SK-N-SH (cell line): Measurements from ENCODE around the gene AGR3. TPM values are rescaled to one million over a fixed set of nuclear protein-coding genes. Genes with fewer than 3 reads are reported as not detected.

Source experiments
- CTCF ChIA-PET: fragments of 300-600, 350-600 bp; formaldehyde crosslinking; extraction: SDS; loops from one replicate; lab custom pipeline; 2021; lab: Yijun Ruan, JAX
- POLR2A ChIA-PET: fragments of 350-600 bp; sonication (Branson Sonifier 250); formaldehyde crosslinking; extraction: SDS; loops from one replicate; lab custom pipeline; 2020; ENCODE audit warnings: antibody characterized with exemption, inconsistent platforms; lab: Yijun Ruan, JAX
- DNase-seq: peaks from one replicate; pipeline ENCODE4 v3.0.0; 2012
- H2AFZ ChIP-seq: fragments of 200-600 bp; sonication (generic); 2 replicates; pipeline ENCODE4 v1.8.1; 2016; ENCODE audit warnings: antibody characterized with exemption, mild to moderate bottlenecking, low read depth
- H3F3A ChIP-seq: fragments of 200-600 bp; sonication (generic); replicated peaks from 2 replicates; pipeline ENCODE3; 2016; ENCODE audit warnings: antibody characterized with exemption, mild to moderate bottlenecking; ENCODE audit not compliant: insufficient read depth
- H3K27ac ChIP-seq, 2 experiments: fragments of 200-500 bp in 1 of 2; fragments of 200-600 bp in 1 of 2; sonication (Bioruptor generic) in 1 of 2; sonication (generic), shearing (Covaris generic) in 1 of 2; 2 replicates each; pipeline versions ENCODE4 v1.5.1 to v1.6.1; 2014 to 2016; ENCODE audit warnings: low read depth in 2 of 2, inconsistent platforms in 1 of 2, low read length in 1 of 2, mild to moderate bottlenecking in 1 of 2, mixed read lengths in 1 of 2
- H3K27me3 ChIP-seq: fragments of 200-600 bp; sonication (generic), shearing (Covaris generic); 2 replicates; pipeline ENCODE4 v1.6.1; 2016; ENCODE audit warnings: mixed run types; ENCODE audit not compliant: insufficient read depth
- H3K36me3 ChIP-seq, 2 experiments: fragments of 200-500 bp in 1 of 2; fragments of 200-600 bp in 1 of 2; sonication (Bioruptor generic) in 1 of 2; sonication (generic) in 1 of 2; replicated peaks in 1 of 2; 2 replicates each; pipeline versions ENCODE3 to v1.5.1; 2014 to 2016; ENCODE audit warnings: low read length in 1 of 2, mild to moderate bottlenecking in 1 of 2; ENCODE audit not compliant: insufficient read depth in 2 of 2, control insufficient read depth in 1 of 2
- H3K4me1 ChIP-seq, 2 experiments: fragments of 200-500 bp in 1 of 2; fragments of 200-600 bp in 1 of 2; sonication (Bioruptor generic) in 1 of 2; sonication (generic), shearing (Covaris generic) in 1 of 2; 2 replicates each; pipeline versions ENCODE4 v1.5.1 to v1.6.1; 2014 to 2016; ENCODE audit warnings: low read depth in 1 of 2, low read length in 1 of 2, mixed run types in 1 of 2; ENCODE audit not compliant: insufficient read depth in 2 of 2, control insufficient read depth in 1 of 2
- H3K4me2 ChIP-seq: fragments of 200-600 bp; sonication (generic), shearing (Covaris generic); 2 replicates; pipeline ENCODE4 v1.6.1; 2017; ENCODE audit warnings: mixed run types
- H3K4me3 ChIP-seq, 2 experiments: fragments of 200-500 bp in 1 of 2; fragments of 200-600 bp in 1 of 2; sonication (Bioruptor generic) in 1 of 2; sonication (generic), shearing (Covaris generic) in 1 of 2; 2 replicates each; pipeline versions ENCODE4 v1.5.1 to v1.8.1; 2014 to 2016; ENCODE audit warnings: low read depth in 2 of 2, inconsistent platforms in 1 of 2, low read length in 1 of 2, mild to moderate bottlenecking in 1 of 2, mixed read lengths in 1 of 2, moderate library complexity in 1 of 2
- H3K79me2 ChIP-seq: fragments of 200-600 bp; sonication (generic); 2 replicates; pipeline ENCODE4 v1.8.1; 2017; ENCODE audit warnings: mild to moderate bottlenecking; ENCODE audit not compliant: insufficient read depth
- H3K9ac ChIP-seq: fragments of 200-600 bp; sonication (generic); 2 replicates; pipeline ENCODE4 v1.6.1; 2017; ENCODE audit warnings: mixed run types
- H3K9me2 ChIP-seq: fragments of 200-600 bp; sonication (generic); 2 replicates; pipeline ENCODE4 v1.6.1; 2017; ENCODE audit warnings: mixed run types
- H3K9me3 ChIP-seq: fragments of 200-600 bp; sonication (generic); 2 replicates; pipeline ENCODE4 v1.6.1; 2017; ENCODE audit warnings: mixed run types, mild to moderate bottlenecking, moderate library complexity
- H4K20me1 ChIP-seq: fragments of 200-600 bp; sonication (generic); 2 replicates; pipeline ENCODE4 v1.6.1; 2017; ENCODE audit warnings: mild to moderate bottlenecking, mixed run types; ENCODE audit not compliant: insufficient read depth
- CHD2 ChIP-seq: fragments of 150-350 bp; IDR thresholded peaks from 2 replicates; pipeline ENCODE4 v1.6.1; 2018; ENCODE audit warnings: low read length; ENCODE audit not compliant: partially characterized antibody
- ELF1 ChIP-seq: IDR thresholded peaks from 2 replicates; pipeline ENCODE4 v1.4.0; 2012
- EZH2phosphoT487 ChIP-seq: fragments of 200-600 bp; sonication (generic); IDR thresholded peaks from 2 replicates; pipeline ENCODE4 v1.6.1; 2017; ENCODE audit warnings: low read depth, mixed run types, mild to moderate bottlenecking, antibody characterized with exemption, moderate library complexity, borderline replicate concordance
- FOXM1 ChIP-seq: IDR thresholded peaks from 2 replicates; pipeline ENCODE4 v1.4.0; 2012; ENCODE audit warnings: low read depth, mild to moderate bottlenecking
- GATA2 ChIP-seq: sonication (generic); formaldehyde crosslinking; IDR thresholded peaks from 2 replicates; pipeline ENCODE4 v1.5.0; 2020; ENCODE audit warnings: mild to moderate bottlenecking, missing genetic modification reagents
- IRF3 ChIP-seq: fragments of 150-350 bp; IDR thresholded peaks from 2 replicates; pipeline ENCODE4 v1.6.1; 2016; ENCODE audit warnings: mild to moderate bottlenecking, low read depth, low read length
- JUND ChIP-seq: IDR thresholded peaks from 2 replicates; pipeline ENCODE4 v1.4.0; 2012
- MEF2A ChIP-seq: IDR thresholded peaks from 2 replicates; pipeline ENCODE4 v1.4.0; 2012; ENCODE audit warnings: low read depth, borderline replicate concordance
- PBX3 ChIP-seq: IDR thresholded peaks from 2 replicates; pipeline ENCODE4; 2012
- RAD21 ChIP-seq: IDR thresholded peaks from 2 replicates; pipeline ENCODE4 v1.6.1; 2012; ENCODE audit warnings: mild to moderate bottlenecking, low read length
- RCOR1 ChIP-seq: fragments of 150-350 bp; IDR thresholded peaks from 2 replicates; pipeline ENCODE4 v1.6.1; 2017; ENCODE audit warnings: antibody characterized with exemption, low read length
- REST ChIP-seq: IDR thresholded peaks from 2 replicates; pipeline ENCODE4 v1.6.1; 2012; ENCODE audit warnings: mild to moderate bottlenecking, low read depth, low read length, moderate library complexity
- RFX5 ChIP-seq: IDR thresholded peaks from 2 replicates; pipeline ENCODE4 v1.6.1; 2012; ENCODE audit warnings: mild to moderate bottlenecking, improper control_type of control experiment, low read length
- RXRA ChIP-seq: IDR thresholded peaks from 2 replicates; pipeline ENCODE4 v1.4.0; 2012; ENCODE audit warnings: low read depth, mild to moderate bottlenecking, borderline replicate concordance
- SIN3A ChIP-seq: IDR thresholded peaks from 2 replicates; pipeline ENCODE4 v1.6.1; 2012; ENCODE audit warnings: low read depth, mild to moderate bottlenecking, low read length, moderate library complexity, borderline replicate concordance
- SMC3 ChIP-seq: IDR thresholded peaks from 2 replicates; pipeline ENCODE4 v1.6.1; 2012; ENCODE audit warnings: low read depth, low read length, improper control_type of control experiment
- TAF1 ChIP-seq: IDR thresholded peaks from 2 replicates; pipeline ENCODE4 v1.6.1; 2012; ENCODE audit warnings: low read depth, mild to moderate bottlenecking, low read length, moderate library complexity, borderline replicate concordance
- TCF12 ChIP-seq: IDR thresholded peaks from 2 replicates; pipeline ENCODE4 v1.4.0; 2012
- USF2 ChIP-seq: fragments of 150-350 bp; IDR thresholded peaks from 2 replicates; pipeline ENCODE4 v1.6.1; 2017; ENCODE audit warnings: antibody characterized with exemption, low read length, low read depth, borderline replicate concordance
- YY1 ChIP-seq: IDR thresholded peaks from 2 replicates; pipeline ENCODE4 v1.4.0; 2012; ENCODE audit warnings: low read depth, mild to moderate bottlenecking
- WGBS: methylation state at CpG from one replicate; pipeline ENCODE4 v1.1.6; 2017; ENCODE audit warnings: low lambda C conversion rate; 5-methylcytosine and 5-hydroxymethylcytosine counted together
- polyA plus RNA-seq, 3 experiments: library from polyadenylated mRNA; depleted of rRNA; stranded (reverse); fragments of >200 nt; gene quantifications; 2 replicates each; pipeline ENCODE4 v1.2.3, GENCODE V29; 2012
- TF ChIP-seq, protein P1 (sequence below): IDR thresholded peaks from 2 replicates; pipeline ENCODE4 v1.4.0; 2012; ENCODE audit warnings: low read depth, borderline replicate concordance
- TF ChIP-seq, protein P2 (sequence below): fragments of 200-600 bp; sonication (generic); IDR thresholded peaks from 2 replicates; pipeline ENCODE4 v1.6.1; 2017; ENCODE audit warnings: antibody characterized with exemption, mild to moderate bottlenecking, moderate library complexity
- TF ChIP-seq, protein P3 (sequence below): IDR thresholded peaks from 2 replicates; pipeline ENCODE4 v1.4.0; 2012; ENCODE audit warnings: low read depth, borderline replicate concordance

Gene AGR3
- polyA plus RNA-seq, 1 of the 3 experiments (the other 2 are of a cell fraction) = not detected

DNA sequence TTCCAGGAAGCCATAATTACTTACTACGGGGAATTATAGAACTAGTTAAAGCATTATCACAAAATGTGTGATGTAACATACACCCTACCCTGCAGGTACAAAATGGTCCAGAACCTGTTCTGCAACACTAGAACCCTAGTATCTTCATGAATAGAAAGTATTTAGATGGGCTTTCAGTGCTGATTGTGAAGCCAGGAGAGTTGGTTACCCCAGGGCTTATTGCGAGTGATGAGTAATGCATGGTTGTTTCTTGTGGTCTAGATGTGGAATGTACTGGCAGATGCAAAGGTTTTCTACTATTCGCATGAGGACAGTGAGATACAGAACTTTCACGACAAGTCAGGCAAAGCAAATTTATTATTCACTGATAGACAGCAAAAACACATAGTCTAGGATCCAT is 33.6 kb upstream of the AGR3 start:
- Histone ChIP-seq H3F3A (no peaks in the 10 kb centered on the region), H3K9ac (no peak overlapping the region), H3K4me3 (no peak overlapping the region), H3K4me2 (peak overlapping the region; percentile 38; the same call in 1 of the 2 replicates), H3K27ac (no peak overlapping the region), H2AFZ (no peak overlapping the region; the same call in 1 of the 2 replicates), H3K27me3 (no peaks in the 10 kb centered on the region), H4K20me1 (no peaks in the 10 kb centered on the region), H3K4me1 (peaks cover 0 to 10% of the 10 kb centered on the region in 2 experiments; a peak in 1 of 4 replicates), H3K9me2 (no peaks in the 10 kb centered on the region), H3K36me3 (no peaks in the 10 kb centered on the region), H3K9me3 (no peaks in the 10 kb centered on the region), H3K79me2 (no peaks in the 10 kb centered on the region)
- ChIA-PET POLR2A (no interaction called here), CTCF (interaction anchor here (0.7 to 1.2 kb wide), 4 partner anchors 9 to 351 kb away, joined by 3 to 4 read pairs (median 3); no protein-coding TSS in a partner anchor)
- DNase-seq = no peak
- 39% methylated on average over 4 of the region's 4 CpGs for WGBS
- TF ChIP-seq GATA2 (CRISPR knock-in tag) = no peak
- TF ChIP-seq RCOR1 = no peak
- TF ChIP-seq FOXM1 = no peak
- no peak for TF ChIP-seq YY1
- no peak for TF ChIP-seq RXRA
- TF ChIP-seq SMC3 = no peak
- no peak for TF ChIP-seq RFX5
- TF ChIP-seq RAD21 = no peak
- TF ChIP-seq TCF12 = peak; percentile 51
- TF ChIP-seq, protein P1, sequence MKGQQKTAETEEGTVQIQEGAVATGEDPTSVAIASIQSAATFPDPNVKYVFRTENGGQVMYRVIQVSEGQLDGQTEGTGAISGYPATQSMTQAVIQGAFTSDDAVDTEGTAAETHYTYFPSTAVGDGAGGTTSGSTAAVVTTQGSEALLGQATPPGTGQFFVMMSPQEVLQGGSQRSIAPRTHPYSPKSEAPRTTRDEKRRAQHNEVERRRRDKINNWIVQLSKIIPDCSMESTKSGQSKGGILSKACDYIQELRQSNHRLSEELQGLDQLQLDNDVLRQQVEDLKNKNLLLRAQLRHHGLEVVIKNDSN = no peak
- TF ChIP-seq REST = no peak
- TF ChIP-seq, protein P2, sequence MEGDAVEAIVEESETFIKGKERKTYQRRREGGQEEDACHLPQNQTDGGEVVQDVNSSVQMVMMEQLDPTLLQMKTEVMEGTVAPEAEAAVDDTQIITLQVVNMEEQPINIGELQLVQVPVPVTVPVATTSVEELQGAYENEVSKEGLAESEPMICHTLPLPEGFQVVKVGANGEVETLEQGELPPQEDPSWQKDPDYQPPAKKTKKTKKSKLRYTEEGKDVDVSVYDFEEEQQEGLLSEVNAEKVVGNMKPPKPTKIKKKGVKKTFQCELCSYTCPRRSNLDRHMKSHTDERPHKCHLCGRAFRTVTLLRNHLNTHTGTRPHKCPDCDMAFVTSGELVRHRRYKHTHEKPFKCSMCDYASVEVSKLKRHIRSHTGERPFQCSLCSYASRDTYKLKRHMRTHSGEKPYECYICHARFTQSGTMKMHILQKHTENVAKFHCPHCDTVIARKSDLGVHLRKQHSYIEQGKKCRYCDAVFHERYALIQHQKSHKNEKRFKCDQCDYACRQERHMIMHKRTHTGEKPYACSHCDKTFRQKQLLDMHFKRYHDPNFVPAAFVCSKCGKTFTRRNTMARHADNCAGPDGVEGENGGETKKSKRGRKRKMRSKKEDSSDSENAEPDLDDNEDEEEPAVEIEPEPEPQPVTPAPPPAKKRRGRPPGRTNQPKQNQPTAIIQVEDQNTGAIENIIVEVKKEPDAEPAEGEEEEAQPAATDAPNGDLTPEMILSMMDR = no peak
- TF ChIP-seq USF2 = no peak
- TF ChIP-seq SIN3A = no peak
- TF ChIP-seq PBX3 = no peak
- no peak for TF ChIP-seq CHD2
- no peak for TF ChIP-seq EZH2phosphoT487
- TF ChIP-seq, protein P3, sequence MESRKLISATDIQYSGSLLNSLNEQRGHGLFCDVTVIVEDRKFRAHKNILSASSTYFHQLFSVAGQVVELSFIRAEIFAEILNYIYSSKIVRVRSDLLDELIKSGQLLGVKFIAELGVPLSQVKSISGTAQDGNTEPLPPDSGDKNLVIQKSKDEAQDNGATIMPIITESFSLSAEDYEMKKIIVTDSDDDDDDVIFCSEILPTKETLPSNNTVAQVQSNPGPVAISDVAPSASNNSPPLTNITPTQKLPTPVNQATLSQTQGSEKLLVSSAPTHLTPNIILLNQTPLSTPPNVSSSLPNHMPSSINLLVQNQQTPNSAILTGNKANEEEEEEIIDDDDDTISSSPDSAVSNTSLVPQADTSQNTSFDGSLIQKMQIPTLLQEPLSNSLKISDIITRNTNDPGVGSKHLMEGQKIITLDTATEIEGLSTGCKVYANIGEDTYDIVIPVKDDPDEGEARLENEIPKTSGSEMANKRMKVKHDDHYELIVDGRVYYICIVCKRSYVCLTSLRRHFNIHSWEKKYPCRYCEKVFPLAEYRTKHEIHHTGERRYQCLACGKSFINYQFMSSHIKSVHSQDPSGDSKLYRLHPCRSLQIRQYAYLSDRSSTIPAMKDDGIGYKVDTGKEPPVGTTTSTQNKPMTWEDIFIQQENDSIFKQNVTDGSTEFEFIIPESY = no peak
- TF ChIP-seq TAF1 = no peak
- no peak for TF ChIP-seq MEF2A
- no peak for TF ChIP-seq ELF1
- TF ChIP-seq JUND = 0 out of 2 replicates have a peak, but pooled peaks have one; percentile 16
- no peak for TF ChIP-seq IRF3
